HepG2 (cell line): Measurements from ENCODE around the gene MOV10L1. TPM values are rescaled to one million over a fixed set of nuclear protein-coding genes. Genes with fewer than 3 reads are reported as not detected.

Experiments
- ARNT2 ChIP-seq: sonication (generic); formaldehyde crosslinking; IDR thresholded peaks from 2 replicates; pipeline ENCODE4 v1.8.0; 2022; ENCODE audit warnings: mild to moderate bottlenecking, low read depth, missing genetic modification reagents, moderate library complexity
- ARNTL ChIP-seq: sonication (generic); formaldehyde crosslinking; IDR thresholded peaks from 2 replicates; pipeline ENCODE4 v1.4.0; 2020; ENCODE audit warnings: mild to moderate bottlenecking, missing genetic modification reagents
- HDAC1 ChIP-seq: sonication (generic); formaldehyde crosslinking; IDR thresholded peaks from 2 replicates; pipeline ENCODE4 v1.5.1; 2020; ENCODE audit warnings: mild to moderate bottlenecking, missing genetic modification reagents
- IKZF4 ChIP-seq: sonication (generic); formaldehyde crosslinking; IDR thresholded peaks from 2 replicates; pipeline ENCODE4 v1.5.1; 2020; ENCODE audit warnings: borderline replicate concordance, mild to moderate bottlenecking, low read depth, missing genetic modification reagents; ENCODE audit errors: not compliant biosample characterization
- NR2F2 ChIP-seq: IDR thresholded peaks from 2 replicates; pipeline ENCODE4 v1.6.1; 2012; ENCODE audit warnings: low read depth, inconsistent platforms, borderline replicate concordance
- SETDB1 ChIP-seq: sonication (generic); formaldehyde crosslinking; IDR thresholded peaks from 2 replicates; pipeline ENCODE4 v1.5.1; 2020; ENCODE audit warnings: missing genetic modification reagents, mild to moderate bottlenecking, borderline replicate concordance
- SOX5 ChIP-seq: IDR thresholded peaks from 2 replicates; pipeline ENCODE4 v1.6.1; 2016; ENCODE audit warnings: borderline replicate concordance
- TBX3 ChIP-seq: fragments of 450-650 bp; IDR thresholded peaks from 2 replicates; pipeline ENCODE4 v1.6.1; 2017; ENCODE audit warnings: antibody characterized with exemption, mild to moderate bottlenecking, inconsistent platforms, borderline replicate concordance
- ZBED4 ChIP-seq: sonication (generic); formaldehyde crosslinking; IDR thresholded peaks from 2 replicates; pipeline ENCODE4 v1.4.0; 2020; ENCODE audit warnings: missing genetic modification reagents, borderline replicate concordance
- ZNF263 ChIP-seq: sonication (generic); formaldehyde crosslinking; IDR thresholded peaks from 2 replicates; pipeline ENCODE4 v1.4.0; 2020; ENCODE audit warnings: missing genetic modification reagents
- ZNF33A ChIP-seq: sonication (generic); formaldehyde crosslinking; IDR thresholded peaks from 2 replicates; pipeline ENCODE4 v1.5.1; 2020; ENCODE audit warnings: missing genetic modification reagents, mild to moderate bottlenecking, moderate library complexity, borderline replicate concordance
- ZNF34 ChIP-seq: sonication (generic); formaldehyde crosslinking; IDR thresholded peaks from 2 replicates; pipeline ENCODE4 v1.4.0; 2020; ENCODE audit warnings: mild to moderate bottlenecking, missing genetic modification reagents, borderline replicate concordance
- ZNF563 ChIP-seq: sonication (generic); formaldehyde crosslinking; IDR thresholded peaks from 2 replicates; pipeline ENCODE4 v1.8.0; 2022; ENCODE audit warnings: mild to moderate bottlenecking, moderate library complexity, missing genetic modification reagents
- polyA plus RNA-seq, 8 experiments: library from polyadenylated mRNA; depleted of rRNA in 3 of 8; stranded (reverse) in 7 of 8; unstranded in 1 of 8; fragments of >200 nt; fragmentation: Illumina TruSeq in 4 of 8; extraction: Trizol in 4 of 8; gene quantifications; 2 replicates each; pipeline versions ENCODE4 v1.2.1 to v1.2.3, GENCODE V29; 2011 to 2016; ENCODE audit warnings: low read depth in 4 of 8, missing spikeins in 1 of 8, mixed read lengths in 1 of 8; ENCODE audit not compliant: insufficient read depth in 1 of 8
- total RNA-seq, 5 experiments: library from RNA; depleted of rRNA; stranded (reverse); fragments of >200 nt; fragmentation: Illumina TruSeq; extraction: Trizol; gene quantifications; 2 replicates each; pipeline ENCODE4 v1.2.3, GENCODE V29; 2016; ENCODE audit warnings: low read depth in 1 of 5
- TF ChIP-seq, protein P1 (sequence below): IDR thresholded peaks from 2 replicates; pipeline ENCODE4 v1.6.1; 2016; ENCODE audit warnings: missing compliant biosample characterization, missing genetic modification reagents, borderline replicate concordance
- TF ChIP-seq, protein P2 (sequence below): sonication (generic); formaldehyde crosslinking; IDR thresholded peaks from 2 replicates; pipeline ENCODE4 v1.5.1; 2020; ENCODE audit warnings: mild to moderate bottlenecking, missing genetic modification reagents, borderline replicate concordance

Gene MOV10L1
- total and polyA plus RNA-seq, 2 of the 13 experiments (the other 11 are each of a cell fraction or from before 2014, with no cell fraction given): 0.11 to 0.12 TPM

DNA sequence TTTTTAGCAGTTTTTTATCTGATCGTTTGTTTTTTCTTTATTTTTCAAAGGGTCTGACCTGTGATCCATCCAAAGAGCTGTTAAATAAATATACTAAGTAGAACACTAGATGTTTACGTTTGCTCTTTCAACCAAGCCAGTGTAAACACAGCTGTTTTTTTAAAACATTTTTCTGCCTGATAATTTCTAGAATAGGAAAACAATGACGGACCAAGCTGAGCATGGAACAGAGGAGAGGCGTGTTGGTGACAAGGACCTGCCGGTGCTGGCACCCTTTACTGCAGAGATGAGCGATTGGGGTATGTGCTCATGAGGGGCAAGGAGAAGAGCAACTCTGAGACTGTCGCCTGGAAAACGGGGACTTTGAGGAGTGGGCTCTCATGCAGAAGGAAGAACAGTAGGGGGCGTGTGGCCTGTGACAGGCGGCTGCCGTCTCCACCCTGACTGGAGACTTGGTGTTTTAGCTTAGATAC lies 52.1 kb downstream of the MOV10L1 start (continued):
- TF ChIP-seq ARNT2 (CRISPR knock-in tag) (no peak), IKZF4 (no peak), SETDB1 (CRISPR knock-in tag) (no peak), ARNTL (CRISPR knock-in tag) (no peak), ZBED4 (CRISPR knock-in tag) (no peak), ZNF563 (CRISPR knock-in tag) (no peak), ZNF34 (no peak), TBX3 (peak; percentile 63; the same call in 1 of the 2 replicates), NR2F2 (peak; percentile 35; the same call in 1 of the 2 replicates), HDAC1 (peak; percentile 57; the same call in 1 of the 2 replicates), SOX5 (CRISPR knock-in tag) (peak; percentile 62; the same call in 1 of the 2 replicates), ZNF33A (CRISPR knock-in tag) (peak; percentile 61; the same call in 1 of the 2 replicates), ZNF263 (CRISPR knock-in tag) (no peak)
- TF ChIP-seq, protein P1, sequence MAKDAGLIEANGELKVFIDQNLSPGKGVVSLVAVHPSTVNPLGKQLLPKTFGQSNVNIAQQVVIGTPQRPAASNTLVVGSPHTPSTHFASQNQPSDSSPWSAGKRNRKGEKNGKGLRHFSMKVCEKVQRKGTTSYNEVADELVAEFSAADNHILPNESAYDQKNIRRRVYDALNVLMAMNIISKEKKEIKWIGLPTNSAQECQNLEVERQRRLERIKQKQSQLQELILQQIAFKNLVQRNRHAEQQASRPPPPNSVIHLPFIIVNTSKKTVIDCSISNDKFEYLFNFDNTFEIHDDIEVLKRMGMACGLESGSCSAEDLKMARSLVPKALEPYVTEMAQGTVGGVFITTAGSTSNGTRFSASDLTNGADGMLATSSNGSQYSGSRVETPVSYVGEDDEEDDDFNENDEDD (CRISPR knock-in tag): no peak
- TF ChIP-seq, protein P2, sequence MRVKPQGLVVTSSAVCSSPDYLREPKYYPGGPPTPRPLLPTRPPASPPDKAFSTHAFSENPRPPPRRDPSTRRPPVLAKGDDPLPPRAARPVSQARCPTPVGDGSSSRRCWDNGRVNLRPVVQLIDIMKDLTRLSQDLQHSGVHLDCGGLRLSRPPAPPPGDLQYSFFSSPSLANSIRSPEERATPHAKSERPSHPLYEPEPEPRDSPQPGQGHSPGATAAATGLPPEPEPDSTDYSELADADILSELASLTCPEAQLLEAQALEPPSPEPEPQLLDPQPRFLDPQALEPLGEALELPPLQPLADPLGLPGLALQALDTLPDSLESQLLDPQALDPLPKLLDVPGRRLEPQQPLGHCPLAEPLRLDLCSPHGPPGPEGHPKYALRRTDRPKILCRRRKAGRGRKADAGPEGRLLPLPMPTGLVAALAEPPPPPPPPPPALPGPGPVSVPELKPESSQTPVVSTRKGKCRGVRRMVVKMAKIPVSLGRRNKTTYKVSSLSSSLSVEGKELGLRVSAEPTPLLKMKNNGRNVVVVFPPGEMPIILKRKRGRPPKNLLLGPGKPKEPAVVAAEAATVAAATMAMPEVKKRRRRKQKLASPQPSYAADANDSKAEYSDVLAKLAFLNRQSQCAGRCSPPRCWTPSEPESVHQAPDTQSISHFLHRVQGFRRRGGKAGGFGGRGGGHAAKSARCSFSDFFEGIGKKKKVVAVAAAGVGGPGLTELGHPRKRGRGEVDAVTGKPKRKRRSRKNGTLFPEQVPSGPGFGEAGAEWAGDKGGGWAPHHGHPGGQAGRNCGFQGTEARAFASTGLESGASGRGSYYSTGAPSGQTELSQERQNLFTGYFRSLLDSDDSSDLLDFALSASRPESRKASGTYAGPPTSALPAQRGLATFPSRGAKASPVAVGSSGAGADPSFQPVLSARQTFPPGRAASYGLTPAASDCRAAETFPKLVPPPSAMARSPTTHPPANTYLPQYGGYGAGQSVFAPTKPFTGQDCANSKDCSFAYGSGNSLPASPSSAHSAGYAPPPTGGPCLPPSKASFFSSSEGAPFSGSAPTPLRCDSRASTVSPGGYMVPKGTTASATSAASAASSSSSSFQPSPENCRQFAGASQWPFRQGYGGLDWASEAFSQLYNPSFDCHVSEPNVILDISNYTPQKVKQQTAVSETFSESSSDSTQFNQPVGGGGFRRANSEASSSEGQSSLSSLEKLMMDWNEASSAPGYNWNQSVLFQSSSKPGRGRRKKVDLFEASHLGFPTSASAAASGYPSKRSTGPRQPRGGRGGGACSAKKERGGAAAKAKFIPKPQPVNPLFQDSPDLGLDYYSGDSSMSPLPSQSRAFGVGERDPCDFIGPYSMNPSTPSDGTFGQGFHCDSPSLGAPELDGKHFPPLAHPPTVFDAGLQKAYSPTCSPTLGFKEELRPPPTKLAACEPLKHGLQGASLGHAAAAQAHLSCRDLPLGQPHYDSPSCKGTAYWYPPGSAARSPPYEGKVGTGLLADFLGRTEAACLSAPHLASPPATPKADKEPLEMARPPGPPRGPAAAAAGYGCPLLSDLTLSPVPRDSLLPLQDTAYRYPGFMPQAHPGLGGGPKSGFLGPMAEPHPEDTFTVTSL (CRISPR knock-in tag): peak; percentile 69; the same call in 1 of the 2 replicates
